ENCODE results near the gene TMPRSS11A. TPM values are rescaled to one million over a fixed set of nuclear protein-coding genes. Genes with fewer than 3 reads are reported as not detected.

The TMPRSS11A gene
- polyA plus RNA-seq, 1 donor (not counting 4 experiments of a cell fraction or from before 2014, with no cell fraction given): 0.03 TPM

- no peaks in the 10 kb centered on the region for H3K36me3 ChIP-seq (ENCODE audit: control insufficient read depth in 2 of 2, extremely low read depth in 1 of 2, insufficient read depth in 2 of 2, low read length in 2 of 2)
- DNase-seq (ENCODE audit: low read depth, low spot score): no peak
- no peak for FAIRE-seq
- no peak overlapping the region for H3K4me3 ChIP-seq (ENCODE audit: control insufficient read depth in 2 of 3, extremely low read depth in 1 of 3, insufficient read depth in 2 of 3, low read depth in 1 of 3, low read length in 3 of 3)
- H3K4me1 ChIP-seq (ENCODE audit: control insufficient read depth, extremely low read depth, insufficient read depth, low read length): no peaks in the 10 kb centered on the region
- no peaks in the 10 kb centered on the region for H3K9me1 ChIP-seq (ENCODE audit: control insufficient read depth, extremely low read depth, insufficient read depth, low read length)
- H3K4me2 ChIP-seq (ENCODE audit: control insufficient read depth, extremely low read depth, insufficient read depth, low read depth, low read length): no peak overlapping the region
- no peaks in the 10 kb centered on the region for H4K20me1 ChIP-seq (ENCODE audit: control insufficient read depth, extremely low read depth, insufficient read depth, low read length)
- no peaks in the 10 kb centered on the region for H3K9me3 ChIP-seq (ENCODE audit: control insufficient read depth, low read depth, low read length)
- H3K27ac ChIP-seq (ENCODE audit: control insufficient read depth, insufficient read depth, low read length): no peak overlapping the region
- no peak overlapping the region for H2AFZ ChIP-seq (ENCODE audit: control insufficient read depth, low read length)
- TF ChIP-seq, protein P1, sequence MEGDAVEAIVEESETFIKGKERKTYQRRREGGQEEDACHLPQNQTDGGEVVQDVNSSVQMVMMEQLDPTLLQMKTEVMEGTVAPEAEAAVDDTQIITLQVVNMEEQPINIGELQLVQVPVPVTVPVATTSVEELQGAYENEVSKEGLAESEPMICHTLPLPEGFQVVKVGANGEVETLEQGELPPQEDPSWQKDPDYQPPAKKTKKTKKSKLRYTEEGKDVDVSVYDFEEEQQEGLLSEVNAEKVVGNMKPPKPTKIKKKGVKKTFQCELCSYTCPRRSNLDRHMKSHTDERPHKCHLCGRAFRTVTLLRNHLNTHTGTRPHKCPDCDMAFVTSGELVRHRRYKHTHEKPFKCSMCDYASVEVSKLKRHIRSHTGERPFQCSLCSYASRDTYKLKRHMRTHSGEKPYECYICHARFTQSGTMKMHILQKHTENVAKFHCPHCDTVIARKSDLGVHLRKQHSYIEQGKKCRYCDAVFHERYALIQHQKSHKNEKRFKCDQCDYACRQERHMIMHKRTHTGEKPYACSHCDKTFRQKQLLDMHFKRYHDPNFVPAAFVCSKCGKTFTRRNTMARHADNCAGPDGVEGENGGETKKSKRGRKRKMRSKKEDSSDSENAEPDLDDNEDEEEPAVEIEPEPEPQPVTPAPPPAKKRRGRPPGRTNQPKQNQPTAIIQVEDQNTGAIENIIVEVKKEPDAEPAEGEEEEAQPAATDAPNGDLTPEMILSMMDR (optimal IDR thresholded peaks at IDR 0.05 in 1 of 3, IDR thresholded peaks at IDR 0.05 in 1 of 3, conservative IDR thresholded peaks at IDR 0.05 in 1 of 3; ENCODE audit: extremely low read depth in 1 of 3, insufficient read depth in 2 of 3, low read length in 3 of 3): no peak
- TF ChIP-seq EZH2 (IDR thresholded peaks at IDR 0.05; ENCODE audit: low read length): no peak
- dilution Hi-C loops (cut with MboI; ENCODE audit: extremely low pct_ligation_motif_present, low sequenced_read_pairs): no loop called here
- H3K27me3 ChIP-seq (ENCODE audit: control insufficient read depth, extremely low read depth, insufficient read depth, low read length): no peaks in the 10 kb centered on the region
- H3K79me2 ChIP-seq (ENCODE audit: control insufficient read depth, insufficient read depth, low read length): no peaks in the 10 kb centered on the region
- H3K9ac ChIP-seq (ENCODE audit: control insufficient read depth, extremely low read depth, insufficient read depth, low read length): no peak overlapping the region
These were observed 64.2 kb downstream of the TMPRSS11A start for GRCh38 chr4:67899096-67899495.

DNA sequence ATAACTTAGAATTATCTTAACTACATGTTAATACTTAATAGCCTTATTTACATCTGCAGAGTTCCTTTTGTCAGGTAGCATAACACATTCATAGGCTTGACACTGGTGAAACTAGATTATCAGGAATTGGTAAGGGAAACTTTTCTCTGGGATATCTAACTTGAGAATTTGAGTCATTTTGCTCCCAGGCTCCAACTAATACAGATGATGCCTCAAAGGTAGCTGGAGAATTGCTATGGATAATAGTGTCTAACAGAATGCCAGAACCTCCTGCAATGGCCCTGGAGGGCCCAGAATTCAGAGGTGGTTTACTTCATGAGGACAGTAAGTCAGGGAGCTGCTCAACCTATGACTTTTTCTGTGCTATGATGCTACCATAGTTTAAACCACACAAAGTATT is 65.6 kb downstream of the TMPRSS11A start:
- Histone ChIP-seq H3K9ac (ENCODE audit: control insufficient read depth, extremely low read depth, insufficient read depth, low read length) (no peak overlapping the region), H3K9me1 (ENCODE audit: control insufficient read depth, extremely low read depth, insufficient read depth, low read length) (no peaks in the 10 kb centered on the region), H3K4me1 (ENCODE audit: control insufficient read depth, extremely low read depth, insufficient read depth, low read length) (no peaks in the 10 kb centered on the region), H3K79me2 (ENCODE audit: control insufficient read depth, insufficient read depth, low read length) (no peaks in the 10 kb centered on the region), H3K27me3 (ENCODE audit: control insufficient read depth, extremely low read depth, insufficient read depth, low read length) (no peaks in the 10 kb centered on the region), H3K9me3 (ENCODE audit: control insufficient read depth, low read depth, low read length) (no peaks in the 10 kb centered on the region), H3K27ac (ENCODE audit: control insufficient read depth, insufficient read depth, low read length) (no peak overlapping the region), H3K4me3 (ENCODE audit: control insufficient read depth in 2 of 3, extremely low read depth in 1 of 3, insufficient read depth in 2 of 3, low read depth in 1 of 3, low read length in 3 of 3) (no peak overlapping the region), H2AFZ (ENCODE audit: control insufficient read depth, low read length) (no peak overlapping the region), H3K36me3 (ENCODE audit: control insufficient read depth in 2 of 2, extremely low read depth in 1 of 2, insufficient read depth in 2 of 2, low read length in 2 of 2) (no peaks in the 10 kb centered on the region), H4K20me1 (ENCODE audit: control insufficient read depth, extremely low read depth, insufficient read depth, low read length) (no peaks in the 10 kb centered on the region), H3K4me2 (ENCODE audit: control insufficient read depth, extremely low read depth, insufficient read depth, low read depth, low read length) (no peak overlapping the region)
- DNase-seq (ENCODE audit: low read depth, low spot score) (no peak), FAIRE-seq (peak; percentile 39)
- TF ChIP-seq EZH2 (IDR thresholded peaks at IDR 0.05; ENCODE audit: low read length): no peak
- TF ChIP-seq, protein P1 (optimal IDR thresholded peaks at IDR 0.05 in 1 of 3, IDR thresholded peaks at IDR 0.05 in 1 of 3, conservative IDR thresholded peaks at IDR 0.05 in 1 of 3; ENCODE audit: extremely low read depth in 1 of 3, insufficient read depth in 2 of 3, low read length in 3 of 3): no peak
- dilution Hi-C loops (cut with MboI; ENCODE audit: extremely low pct_ligation_motif_present, low sequenced_read_pairs): no loop called here

All from keratinocyte (primary cell).